MM.1S (cell line): ENCODE measurements around the gene IGSF5.

ENCODE experiments used
- DNase-seq: peaks from one replicate; pipeline ENCODE4 v3.0.0-alpha.2; 2015
- H2AFZ ChIP-seq: fragments of 300-600 bp; sonication (generic); 2 replicates; pipeline ENCODE4 v1.6.0; 2016; ENCODE audit warnings: antibody characterized with exemption, low read length
- H3F3A ChIP-seq: fragments of 300-600 bp; sonication (generic); 2 replicates; pipeline ENCODE4 v1.6.1; 2016; ENCODE audit warnings: mild to moderate bottlenecking, antibody characterized with exemption, low read length, moderate library complexity, mixed read lengths; ENCODE audit not compliant: insufficient read depth
- H3K27ac ChIP-seq: fragments of 300-600 bp; sonication (generic); 2 replicates; pipeline ENCODE4 v1.5.1; 2016; ENCODE audit warnings: mild to moderate bottlenecking, low read length
- H3K27me3 ChIP-seq: fragments of 300-600 bp; sonication (generic); replicated peaks from 2 replicates; pipeline ENCODE4 v1.6.0; 2016; ENCODE audit warnings: low read length; ENCODE audit not compliant: insufficient read depth
- H3K36me3 ChIP-seq: fragments of 300-600 bp; sonication (generic); replicated peaks from 2 replicates; pipeline ENCODE4 v1.6.1; 2016; ENCODE audit warnings: mild to moderate bottlenecking, low read length, mixed read lengths; ENCODE audit not compliant: insufficient read depth
- H3K4me1 ChIP-seq: fragments of 300-600 bp; sonication (generic); 2 replicates; pipeline ENCODE4 v1.6.1; 2016; ENCODE audit warnings: low read length, mixed read lengths
- H3K4me2 ChIP-seq: fragments of 300-600 bp; sonication (generic); 2 replicates; pipeline ENCODE4 v1.6.0; 2016; ENCODE audit warnings: low read depth, low read length
- H3K4me3 ChIP-seq: fragments of 300-600 bp; sonication (generic); 2 replicates; pipeline ENCODE4 v1.5.1; 2016; ENCODE audit warnings: low read length, mixed read lengths
- H3K79me2 ChIP-seq: fragments of 300-600 bp; sonication (generic); 2 replicates; pipeline ENCODE4 v1.6.1; 2016; ENCODE audit warnings: mixed run types, low read length, mixed read lengths
- H3K9ac ChIP-seq: fragments of 300-600 bp; sonication (generic); 2 replicates; pipeline ENCODE4 v1.6.1; 2016; ENCODE audit warnings: low read length, mixed read lengths
- H3K9me2 ChIP-seq: fragments of 300-600 bp; sonication (generic); replicated peaks from 2 replicates; pipeline ENCODE4 v1.6.1; 2016; ENCODE audit warnings: mild to moderate bottlenecking, low read length, mixed read lengths; ENCODE audit not compliant: insufficient read depth
- H3K9me3 ChIP-seq: fragments of 300-600 bp; sonication (generic); replicated peaks from 2 replicates; pipeline ENCODE4 v1.6.1; 2016; ENCODE audit warnings: mild to moderate bottlenecking, low read length, mixed read lengths; ENCODE audit not compliant: insufficient read depth
- H4K20me1 ChIP-seq: fragments of 300-600 bp; sonication (generic); 2 replicates; pipeline ENCODE4 v1.6.1; 2016; ENCODE audit warnings: mild to moderate bottlenecking, low read length, moderate library complexity, mixed read lengths; ENCODE audit not compliant: insufficient read depth
- CTCF ChIP-seq: fragments of 300-600 bp; sonication (generic); IDR thresholded peaks from 2 replicates; pipeline ENCODE4 v1.5.1; 2016; ENCODE audit warnings: antibody characterized with exemption, low read length, mixed read lengths
- EZH2 ChIP-seq: fragments of 300-600 bp; sonication (generic); optimal IDR thresholded peaks from 2 replicates; pipeline ENCODE3; 2017; ENCODE audit warnings: low read depth, mild to moderate bottlenecking, antibody characterized with exemption, low read length, mixed read lengths
- EZH2phosphoT487 ChIP-seq: fragments of 300-600 bp; sonication (generic); IDR thresholded peaks from 2 replicates; pipeline ENCODE4 v1.6.1; 2018; ENCODE audit warnings: antibody characterized with exemption, low read length

IGSF5 gene

GRCh38 chr21:39712273-39712672 lies 32.7 kb upstream of the IGSF5 start:
- Histone ChIP-seq H3K4me2 (no peak overlapping the region), H3K4me3 (no peak overlapping the region), H3K36me3 (no peaks in the 10 kb centered on the region), H3K9me2 (no peaks in the 10 kb centered on the region), H3F3A (no peaks in the 10 kb centered on the region), H3K4me1 (no peaks in the 10 kb centered on the region), H3K27ac (no peak overlapping the region), H3K9me3 (no peaks in the 10 kb centered on the region), H4K20me1 (no peaks in the 10 kb centered on the region), H2AFZ (no peak overlapping the region), H3K27me3 (no peaks in the 10 kb centered on the region), H3K79me2 (no peaks in the 10 kb centered on the region), H3K9ac (no peak overlapping the region)
- DNase-seq = no peak
- TF ChIP-seq EZH2 = no peak
- no peak for TF ChIP-seq CTCF
- no peak for TF ChIP-seq EZH2phosphoT487

- Histone ChIP-seq H3K9me2 (no peaks in the 10 kb centered on the region), H3K4me1 (no peaks in the 10 kb centered on the region)
- DNase-seq = no peak
These were observed 32.0 kb upstream of the IGSF5 start for GRCh38 chr21:39712976-39713375.

GRCh38 chr21:39713905-39714304 lies 31.1 kb upstream of the IGSF5 start:
- no peaks in the 10 kb centered on the region for H4K20me1 ChIP-seq

More at GRCh38 chr21:39712976-39713375, 32.0 kb upstream of the IGSF5 start:
- Histone ChIP-seq H2AFZ (no peak overlapping the region), H3K79me2 (no peaks in the 10 kb centered on the region), H4K20me1 (no peaks in the 10 kb centered on the region), H3K9me3 (no peaks in the 10 kb centered on the region), H3K4me3 (no peak overlapping the region), H3F3A (no peaks in the 10 kb centered on the region), H3K27me3 (no peaks in the 10 kb centered on the region), H3K9ac (no peak overlapping the region), H3K4me2 (no peak overlapping the region), H3K36me3 (no peaks in the 10 kb centered on the region), H3K27ac (no peak overlapping the region)
- TF ChIP-seq EZH2 (no peak), CTCF (peak; percentile 15; the same call in 1 of the 2 replicates), EZH2phosphoT487 (no peak)

More at GRCh38 chr21:39713905-39714304, 31.1 kb upstream of the IGSF5 start:
- no peaks in the 10 kb centered on the region for H3K4me1 ChIP-seq
- TF ChIP-seq CTCF = no peak
- no peak for TF ChIP-seq EZH2phosphoT487
- TF ChIP-seq EZH2 = no peak
- no peak for DNase-seq
- no peak overlapping the region for H3K4me3 ChIP-seq
- H3K4me2 ChIP-seq = no peak overlapping the region
- H3K27me3 ChIP-seq = no peaks in the 10 kb centered on the region
- no peak overlapping the region for H2AFZ ChIP-seq
- no peaks in the 10 kb centered on the region for H3K79me2 ChIP-seq
- no peaks in the 10 kb centered on the region for H3F3A ChIP-seq
- no peak overlapping the region for H3K9ac ChIP-seq
- no peaks in the 10 kb centered on the region for H3K36me3 ChIP-seq
- H3K9me2 ChIP-seq = no peaks in the 10 kb centered on the region
- no peak overlapping the region for H3K27ac ChIP-seq
- H3K9me3 ChIP-seq = no peaks in the 10 kb centered on the region
